ENCODE measurements around the gene U2SURP.

The U2SURP gene

DNA sequence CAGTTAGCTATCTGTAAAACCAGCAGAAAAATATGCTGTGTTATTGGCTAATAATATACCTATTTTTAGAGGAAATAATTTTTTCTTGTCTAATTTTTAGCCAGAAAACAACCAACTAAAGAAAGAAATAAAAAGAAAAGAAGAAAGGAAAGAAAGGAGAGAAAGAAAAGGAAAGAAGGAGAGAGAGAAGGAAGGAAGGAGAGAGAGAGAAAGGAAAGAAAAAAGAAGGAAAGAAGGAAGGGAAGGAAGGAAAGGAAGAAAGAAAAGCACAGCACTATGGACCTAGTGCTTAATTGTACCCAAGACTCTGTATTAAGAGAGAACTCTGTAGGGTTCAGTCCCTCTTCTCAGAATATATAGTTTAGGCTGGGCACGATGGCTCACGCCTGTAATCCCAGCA, 34.6 kb upstream of the U2SURP start:
- TF ChIP-seq, protein P1, sequence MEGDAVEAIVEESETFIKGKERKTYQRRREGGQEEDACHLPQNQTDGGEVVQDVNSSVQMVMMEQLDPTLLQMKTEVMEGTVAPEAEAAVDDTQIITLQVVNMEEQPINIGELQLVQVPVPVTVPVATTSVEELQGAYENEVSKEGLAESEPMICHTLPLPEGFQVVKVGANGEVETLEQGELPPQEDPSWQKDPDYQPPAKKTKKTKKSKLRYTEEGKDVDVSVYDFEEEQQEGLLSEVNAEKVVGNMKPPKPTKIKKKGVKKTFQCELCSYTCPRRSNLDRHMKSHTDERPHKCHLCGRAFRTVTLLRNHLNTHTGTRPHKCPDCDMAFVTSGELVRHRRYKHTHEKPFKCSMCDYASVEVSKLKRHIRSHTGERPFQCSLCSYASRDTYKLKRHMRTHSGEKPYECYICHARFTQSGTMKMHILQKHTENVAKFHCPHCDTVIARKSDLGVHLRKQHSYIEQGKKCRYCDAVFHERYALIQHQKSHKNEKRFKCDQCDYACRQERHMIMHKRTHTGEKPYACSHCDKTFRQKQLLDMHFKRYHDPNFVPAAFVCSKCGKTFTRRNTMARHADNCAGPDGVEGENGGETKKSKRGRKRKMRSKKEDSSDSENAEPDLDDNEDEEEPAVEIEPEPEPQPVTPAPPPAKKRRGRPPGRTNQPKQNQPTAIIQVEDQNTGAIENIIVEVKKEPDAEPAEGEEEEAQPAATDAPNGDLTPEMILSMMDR (IDR thresholded peaks at IDR 0.05; ENCODE audit: low read length, missing control alignments), result no peak
- H3K4me3 ChIP-seq (replicated peaks; ENCODE audit: low read depth, low read length), result no peak overlapping the region
- no peak for DNase-seq (ENCODE audit: low read depth)

DNA sequence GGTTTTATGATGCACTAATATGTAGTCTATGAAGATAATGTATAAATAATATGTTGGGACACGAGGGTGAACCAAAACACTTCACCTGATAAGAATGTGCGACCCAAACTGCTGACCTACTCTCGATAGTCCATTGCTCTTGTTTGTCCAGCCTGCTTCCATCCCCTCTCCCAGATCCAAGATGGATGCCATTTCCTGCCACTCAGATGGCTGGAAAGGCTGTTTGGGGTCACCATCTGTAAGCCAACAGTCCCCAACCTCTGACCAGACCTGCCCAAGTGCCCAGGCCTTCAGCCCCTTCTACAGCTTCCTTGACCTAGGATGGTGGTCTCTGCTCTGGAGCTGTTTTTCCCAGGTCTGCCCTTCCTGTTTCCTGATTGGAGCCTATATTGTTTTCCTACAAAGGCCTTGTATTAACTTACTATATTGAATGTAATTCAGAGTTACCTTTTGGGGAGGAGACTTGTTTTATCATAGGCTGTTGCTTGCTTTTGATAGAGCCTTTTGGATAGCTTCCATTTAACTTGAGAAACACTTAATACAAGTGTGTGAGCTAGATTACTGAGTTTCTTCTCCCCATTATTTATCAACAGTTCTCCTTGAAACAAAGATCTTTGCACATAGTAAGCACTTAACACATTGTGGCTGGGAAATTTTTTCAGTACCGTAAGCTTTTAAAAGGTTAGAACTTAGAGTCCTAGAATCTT, 32.9 kb upstream of the U2SURP start:
- H3K4me3 ChIP-seq (replicated peaks; ENCODE audit: low read depth, low read length), result no peak overlapping the region
- DNase-seq (ENCODE audit: low read depth), result no peak
- TF ChIP-seq, protein P1 (IDR thresholded peaks at IDR 0.05; ENCODE audit: low read length, missing control alignments), result no peak

GRCh38 chr3:142971431-142971830, 29.9 kb upstream of the U2SURP start:
- H3K4me3 ChIP-seq (replicated peaks; ENCODE audit: low read depth, low read length), result no peak overlapping the region
- DNase-seq (ENCODE audit: low read depth), result no peak
- TF ChIP-seq, protein P1 (IDR thresholded peaks at IDR 0.05; ENCODE audit: low read length, missing control alignments), result no peak

DNA sequence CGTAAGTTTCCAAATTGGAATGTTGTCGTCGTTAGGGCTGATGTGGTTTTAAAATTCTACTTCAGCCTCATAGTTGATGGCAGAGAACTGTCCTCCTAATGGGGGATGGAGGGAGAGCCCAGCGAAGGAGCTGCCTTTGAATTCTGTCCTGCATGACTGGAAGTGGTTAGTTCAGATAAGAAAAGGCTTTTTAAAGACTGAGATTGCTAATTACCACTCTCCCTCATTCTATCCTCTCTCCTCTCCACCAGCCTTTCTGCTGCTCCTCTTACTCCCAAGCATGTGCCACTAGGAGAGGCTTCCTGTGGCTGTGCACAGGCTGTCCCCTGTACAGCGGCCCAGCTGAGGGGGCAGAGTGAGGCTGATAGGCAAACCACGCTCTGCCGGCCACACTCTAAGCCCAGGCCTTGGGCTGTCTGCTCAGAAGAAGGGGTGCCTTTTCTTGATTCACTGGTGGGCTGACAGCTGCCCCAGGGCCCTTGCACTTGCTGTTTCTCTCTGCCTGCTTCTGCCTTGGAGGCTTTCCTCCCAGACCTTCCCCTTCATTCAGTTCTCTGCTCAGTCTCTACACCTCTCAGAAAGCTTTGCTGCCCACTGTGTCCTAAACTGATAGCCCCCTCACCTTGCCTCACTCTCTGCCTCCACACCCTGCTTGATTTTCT, 29.1 kb upstream of the U2SURP start:
- TF ChIP-seq, protein P1 (IDR thresholded peaks at IDR 0.05; ENCODE audit: low read length, missing control alignments), result no peak
- no peak for DNase-seq (ENCODE audit: low read depth)
- H3K4me3 ChIP-seq (replicated peaks; ENCODE audit: low read depth, low read length), result no peak overlapping the region

GRCh38 chr3:142973217-142974009, 28.0 kb upstream of the U2SURP start:
- no peak for DNase-seq (ENCODE audit: low read depth)
- H3K4me3 ChIP-seq (replicated peaks; ENCODE audit: low read depth, low read length), result no peak overlapping the region
- TF ChIP-seq, protein P1 (IDR thresholded peaks at IDR 0.05; ENCODE audit: low read length, missing control alignments), result no peak

DNA sequence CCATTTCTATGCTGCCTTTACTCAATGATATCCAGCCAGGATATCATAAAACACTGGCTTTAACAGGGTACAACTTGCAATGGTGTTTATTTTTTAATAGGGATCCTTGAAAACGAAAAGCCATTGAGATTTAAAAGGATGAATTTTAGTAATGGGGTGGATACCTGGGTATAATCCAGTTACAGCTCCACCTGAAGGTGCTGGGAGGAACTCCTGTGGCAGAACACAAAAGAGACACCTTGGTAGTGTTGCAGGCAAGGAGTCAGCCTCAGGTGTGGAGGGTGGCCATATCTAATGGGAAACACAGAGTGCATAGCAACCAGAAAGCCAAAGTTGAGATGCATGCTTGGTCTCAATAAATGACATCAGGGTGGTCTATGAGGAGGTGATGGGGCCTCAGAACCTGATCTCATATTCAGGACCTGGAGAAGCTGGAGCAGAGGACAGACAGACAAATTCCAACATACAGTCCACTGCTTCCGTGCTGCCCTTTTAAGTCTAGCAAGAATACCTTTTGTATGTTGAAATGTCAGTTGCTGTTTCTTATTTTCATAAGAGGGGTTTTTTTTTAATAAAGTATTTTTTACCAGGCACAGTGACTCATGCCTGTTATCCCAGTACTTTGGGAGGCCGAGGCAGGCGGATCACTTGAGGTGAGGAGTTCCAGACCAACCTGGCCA, 25.9 kb upstream of the U2SURP start:
- H3K4me3 ChIP-seq (replicated peaks; ENCODE audit: low read depth, low read length), result no peak overlapping the region
- no peak for DNase-seq (ENCODE audit: low read depth)
- TF ChIP-seq, protein P1 (IDR thresholded peaks at IDR 0.05; ENCODE audit: low read length, missing control alignments), result no peak
